Activated CD4-positive, alpha-beta T cell treated with anti-CD3 and anti-CD28 coated beads, Interleukin-2, amount 10 ng/mL, durations not matched to agents 7 days and 5 days (primary cell): ENCODE results near the gene FYN. TPM values are rescaled to one million over a fixed set of nuclear protein-coding genes. Genes with fewer than 3 reads are reported as not detected.

Experiments
- CTCF ChIA-PET: fragments of 350-600 bp; sonication (Branson Sonifier 250); formaldehyde crosslinking; loops from one replicate; lab custom pipeline; 2021; ENCODE audit warnings: antibody characterized with exemption; lab: Charles Lee
- POLR2A ChIA-PET: fragments of 350-600 bp; sonication (Branson Sonifier 250); formaldehyde crosslinking; loops from one replicate; lab custom pipeline; 2021; ENCODE audit warnings: antibody characterized with exemption; lab: Charles Lee
- DNase-seq: peaks from one replicate; pipeline ENCODE4 v3.0.0-alpha.2; 2020
- H3K27ac Mint-ChIP-seq: one replicate; pipeline ENCODE4 v1.8.0; 2021; ENCODE audit warnings: mild to moderate bottlenecking, moderate library complexity, mixed read lengths
- H3K27me3 Mint-ChIP-seq: one replicate; pipeline ENCODE4 v1.8.0; 2021; ENCODE audit warnings: mixed read lengths
- H3K36me3 Mint-ChIP-seq: one replicate; pipeline ENCODE4 v1.8.0; 2021; ENCODE audit warnings: low read depth, mixed read lengths
- H3K4me1 Mint-ChIP-seq: one replicate; pipeline ENCODE4 v1.8.0; 2021; ENCODE audit warnings: mixed read lengths
- H3K4me3 Mint-ChIP-seq: one replicate; pipeline ENCODE4 v1.8.0; 2021; ENCODE audit warnings: mild to moderate bottlenecking, moderate library complexity, mixed read lengths
- H3K9me3 Mint-ChIP-seq: one replicate; pipeline ENCODE4 v1.8.0; 2021; ENCODE audit warnings: mixed read lengths
- total RNA-seq, 2 experiments: library from RNA; stranded (reverse); gene quantifications; one replicate each; pipeline ENCODE4 v1.2.3, GENCODE V29; 2021

Gene FYN
- total RNA-seq, 2 experiments from 2014 or later = 179 to 225 TPM

- POLR2A ChIA-PET = interaction anchor here (0.6 kb wide), 1 partner anchor 234 kb away, joined by 6 read pairs; no protein-coding TSS in a partner anchor
- H3K36me3 Mint-ChIP-seq = peaks cover 39% of the 10 kb centered on the region
Measured at GRCh38 chr6:111809264-111809663, 64.0 kb downstream of the FYN start.

GRCh38 chr6:111808493-111808892, 64.8 kb downstream of the FYN start:
- Mint-ChIP-seq H3K36me3 (peaks cover 33% of the 10 kb centered on the region), H3K27ac (peak overlapping the region; percentile 52), H3K9me3 (no peaks in the 10 kb centered on the region), H3K4me1 (peaks cover 96% of the 10 kb centered on the region), H3K4me3 (no peak overlapping the region), H3K27me3 (no peaks in the 10 kb centered on the region)
- ChIA-PET CTCF (interaction anchor here (0.9 to 1.2 kb wide), 2 partner anchors 11 to 224 kb away, joined by 3 read pairs; no protein-coding TSS in a partner anchor), POLR2A (no interaction called here)
- DNase-seq = peak; percentile 25

More at GRCh38 chr6:111809264-111809663, 64.0 kb downstream of the FYN start:
- H3K4me3 Mint-ChIP-seq = no peak overlapping the region
- H3K27ac Mint-ChIP-seq = peak overlapping the region; percentile 20
- H3K9me3 Mint-ChIP-seq = no peaks in the 10 kb centered on the region
- H3K4me1 Mint-ChIP-seq = peaks cover 95% of the 10 kb centered on the region
- CTCF ChIA-PET = interaction anchor here (1.2 kb wide), 2 partner anchors 9 to 224 kb away, joined by 3 read pairs; no protein-coding TSS in a partner anchor
- DNase-seq = no peak
- H3K27me3 Mint-ChIP-seq = no peaks in the 10 kb centered on the region

- Mint-ChIP-seq H3K9me3 (no peaks in the 10 kb centered on the region), H3K36me3 (peaks cover 29% of the 10 kb centered on the region), H3K4me1 (peaks cover 91% of the 10 kb centered on the region), H3K4me3 (no peak overlapping the region), H3K27me3 (no peaks in the 10 kb centered on the region), H3K27ac (peak overlapping the region; percentile 82)
- ChIA-PET POLR2A (interaction anchor here (0.8 to 1.1 kb wide), 2 partner anchors 20 to 32 kb away, joined by 3 read pairs; no protein-coding TSS in a partner anchor), CTCF (interaction anchor here (0.7 to 2.2 kb wide), 9 partner anchors 9 to 207 kb away, joined by 3 to 10 read pairs (median 3); no protein-coding TSS in a partner anchor)
- DNase-seq = no peak
Measured at GRCh38 chr6:111806561-111807497, 66.4 kb downstream of the FYN start.

GRCh38 chr6:111806165-111806547, 67.1 kb downstream of the FYN start:
- H3K27me3 Mint-ChIP-seq = no peaks in the 10 kb centered on the region
- peaks cover 87% of the 10 kb centered on the region for H3K4me1 Mint-ChIP-seq
- H3K4me3 Mint-ChIP-seq = no peak overlapping the region
- H3K9me3 Mint-ChIP-seq = no peaks in the 10 kb centered on the region
- POLR2A ChIA-PET = interaction anchor here (0.8 to 1.1 kb wide), 2 partner anchors 20 to 33 kb away, joined by 3 read pairs; no protein-coding TSS in a partner anchor
- no peak for DNase-seq
- CTCF ChIA-PET = interaction anchor here (0.6 to 2.2 kb wide), 14 partner anchors 8 to 387 kb away, joined by 3 to 10 read pairs (median 4); no protein-coding TSS in a partner anchor
- H3K36me3 Mint-ChIP-seq = peaks cover 32% of the 10 kb centered on the region
- H3K27ac Mint-ChIP-seq = peak overlapping the region; percentile 82

GRCh38 chr6:111805511-111806164, 67.6 kb downstream of the FYN start:
- ChIA-PET POLR2A (interaction anchor here (0.8 to 1.1 kb wide), 2 partner anchors 21 to 33 kb away, joined by 3 read pairs; no protein-coding TSS in a partner anchor), CTCF (interaction anchor here (0.6 to 2.2 kb wide), 14 partner anchors 9 to 386 kb away, joined by 3 to 10 read pairs (median 4); no protein-coding TSS in a partner anchor)
- Mint-ChIP-seq H3K27ac (peak overlapping the region; percentile 82), H3K9me3 (no peaks in the 10 kb centered on the region), H3K36me3 (peaks cover 37% of the 10 kb centered on the region), H3K4me1 (peaks cover 87% of the 10 kb centered on the region), H3K4me3 (no peak overlapping the region), H3K27me3 (no peaks in the 10 kb centered on the region)
- peak; percentile 41 for DNase-seq

- H3K36me3 Mint-ChIP-seq = peaks cover 33% of the 10 kb centered on the region
Measured at GRCh38 chr6:111804627-111805235, 68.5 kb downstream of the FYN start.

GRCh38 chr6:111803804-111804203, 69.4 kb downstream of the FYN start:
- DNase-seq = peak; percentile 51
- H3K9me3 Mint-ChIP-seq = no peaks in the 10 kb centered on the region
- CTCF ChIA-PET = interaction anchor here (0.5 to 1.5 kb wide), 8 partner anchors 14 to 171 kb away, joined by 3 to 4 read pairs (median 3); partner anchors contain the start of gene FYN
- H3K4me3 Mint-ChIP-seq = peak overlapping the region; percentile 66
- no peaks in the 10 kb centered on the region for H3K27me3 Mint-ChIP-seq
- peaks cover 41% of the 10 kb centered on the region for H3K36me3 Mint-ChIP-seq
- peaks cover 88% of the 10 kb centered on the region for H3K4me1 Mint-ChIP-seq
- peak overlapping the region; percentile 82 for H3K27ac Mint-ChIP-seq
- POLR2A ChIA-PET = interaction anchor here (0.6 to 1.0 kb wide), 3 partner anchors 34 to 69 kb away, joined by 3 read pairs; partner anchors contain the start of gene FYN

More at GRCh38 chr6:111804627-111805235, 68.5 kb downstream of the FYN start:
- Mint-ChIP-seq H3K27me3 (no peaks in the 10 kb centered on the region), H3K4me1 (peaks cover 86% of the 10 kb centered on the region), H3K9me3 (no peaks in the 10 kb centered on the region), H3K4me3 (peak overlapping the region; percentile 66), H3K27ac (peak overlapping the region; percentile 82)
- DNase-seq = peak; percentile 74
- ChIA-PET CTCF (interaction anchor here (0.9 to 2.2 kb wide), 8 partner anchors 13 to 95 kb away, joined by 3 to 10 read pairs (median 4); no protein-coding TSS in a partner anchor), POLR2A (no interaction called here)

- peaks cover 88% of the 10 kb centered on the region for H3K4me1 Mint-ChIP-seq
- POLR2A ChIA-PET = interaction anchor here (0.6 to 1.0 kb wide), 3 partner anchors 40 to 70 kb away, joined by 3 to 5 read pairs (median 3); partner anchors contain the start of gene FYN
- H3K27me3 Mint-ChIP-seq = no peaks in the 10 kb centered on the region
- no peaks in the 10 kb centered on the region for H3K9me3 Mint-ChIP-seq
- DNase-seq = peak; percentile 43
- peak overlapping the region; percentile 66 for H3K4me3 Mint-ChIP-seq
- CTCF ChIA-PET = interaction anchor here (0.9 to 1.5 kb wide), 5 partner anchors 10 to 42 kb away, joined by 4 read pairs; no protein-coding TSS in a partner anchor
- H3K27ac Mint-ChIP-seq = peak overlapping the region; percentile 82
- peaks cover 40% of the 10 kb centered on the region for H3K36me3 Mint-ChIP-seq
Measured at GRCh38 chr6:111803371-111803770, 69.9 kb downstream of the FYN start.

GRCh38 chr6:111802720-111803330, 70.4 kb downstream of the FYN start:
- ChIA-PET CTCF (interaction anchor here (0.9 to 1.5 kb wide), 5 partner anchors 9 to 50 kb away, joined by 3 to 4 read pairs (median 4); no protein-coding TSS in a partner anchor), POLR2A (interaction anchor here (0.6 to 1.0 kb wide), 2 partner anchors 39 to 41 kb away, joined by 3 to 5 read pairs; no protein-coding TSS in a partner anchor)
- Mint-ChIP-seq H3K36me3 (peaks cover 35% of the 10 kb centered on the region), H3K4me3 (peak overlapping the region; percentile 66), H3K4me1 (peaks cover 84% of the 10 kb centered on the region), H3K27ac (peak overlapping the region; percentile 82), H3K27me3 (no peaks in the 10 kb centered on the region), H3K9me3 (no peaks in the 10 kb centered on the region)
- no peak for DNase-seq

- no peak for DNase-seq
- Mint-ChIP-seq H3K4me1 (peaks cover 79% of the 10 kb centered on the region), H3K4me3 (no peak overlapping the region), H3K27ac (no peak overlapping the region), H3K27me3 (no peaks in the 10 kb centered on the region), H3K9me3 (no peaks in the 10 kb centered on the region), H3K36me3 (peaks cover 33% of the 10 kb centered on the region)
- ChIA-PET CTCF (interaction anchor here (0.6 to 1.4 kb wide), 3 partner anchors 38 to 227 kb away, joined by 3 to 4 read pairs (median 3); no protein-coding TSS in a partner anchor), POLR2A (no interaction called here)
Measured at GRCh38 chr6:111802015-111802414, 71.2 kb downstream of the FYN start.

GRCh38 chr6:111800821-111801220, 72.4 kb downstream of the FYN start:
- no peaks in the 10 kb centered on the region for H3K27me3 Mint-ChIP-seq
- no peak for DNase-seq
- POLR2A ChIA-PET = no interaction called here
- peaks cover 35% of the 10 kb centered on the region for H3K36me3 Mint-ChIP-seq
- peaks cover 78% of the 10 kb centered on the region for H3K4me1 Mint-ChIP-seq
- H3K9me3 Mint-ChIP-seq = no peaks in the 10 kb centered on the region
- no peak overlapping the region for H3K4me3 Mint-ChIP-seq
- CTCF ChIA-PET = interaction anchor here (1.3 kb wide), 1 partner anchor 21 kb away, joined by 6 read pairs; no protein-coding TSS in a partner anchor
- H3K27ac Mint-ChIP-seq = no peak overlapping the region
